Hematopoietic multipotent progenitor cell treated with erythropoietin and hydrocortisone succinate and interleukin-3 and kit ligand, for 4 days (in vitro differentiated cells): Measurements from ENCODE around the gene FCSK.

Experiments used
- DNase-seq: peaks from one replicate; pipeline ENCODE4 v3.0.0-alpha.2; 2015

FCSK gene

DNA sequence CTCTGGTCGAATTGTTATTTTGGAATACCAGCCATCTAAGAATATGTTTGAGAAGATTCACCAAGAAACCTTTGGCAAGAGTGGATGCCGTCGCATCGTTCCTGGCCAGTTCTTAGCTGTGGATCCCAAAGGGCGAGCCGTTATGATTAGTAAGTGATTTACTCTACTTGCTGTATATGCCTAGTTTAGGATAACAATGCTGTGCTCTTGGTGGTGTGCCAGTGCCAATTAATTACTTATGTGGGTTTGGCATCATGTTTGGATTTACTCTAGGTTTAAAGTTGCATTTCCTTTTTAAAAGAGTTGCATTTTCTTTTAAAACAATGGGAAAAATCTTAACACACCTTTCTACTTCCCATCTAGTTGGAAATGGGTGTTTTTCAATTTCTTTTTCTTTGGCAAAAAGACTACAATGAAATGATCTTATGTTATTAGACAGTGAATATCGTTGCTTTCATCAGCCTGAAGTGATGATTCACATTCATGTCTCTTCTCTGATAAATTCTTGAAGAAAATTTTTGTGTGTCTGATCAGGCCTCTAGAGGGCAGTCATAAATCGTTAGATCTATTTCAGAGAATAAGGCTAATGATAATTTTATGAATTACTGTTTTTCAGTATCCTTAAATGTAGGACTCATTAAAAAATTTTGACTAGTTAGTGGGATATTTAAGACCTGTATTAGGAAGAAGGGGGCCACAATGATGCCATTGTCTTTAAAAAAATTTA, 74.8 kb downstream of the FCSK start:
- peak; percentile 81 for DNase-seq
